ENCODE results near the gene APPL2. TPM values are rescaled to one million over a fixed set of nuclear protein-coding genes. Genes with fewer than 3 reads are reported as not detected.
"Not testable (repeated sequence)": the region's sequence is repeated elsewhere in the genome, so short reads cannot be mapped to it uniquely, and the experiment has no call there.

Gene APPL2
- total RNA-seq, 1 donor from 2014 or later = 17.7 TPM

GRCh38 chr12:105256921-105257320 lies 20.9 kb upstream of the APPL2 start:
- H3K27ac ChIP-seq (ENCODE audit: low read depth, low read length) = peak overlapping the region; percentile 97
- peak overlapping the region; percentile 24 for H3K4me3 ChIP-seq (ENCODE audit: insufficient read depth, low read depth, low read length)
- H3K9me3 ChIP-seq (ENCODE audit: insufficient read depth, low read depth, low read length) = no peaks in the 10 kb centered on the region
- H3K4me2 ChIP-seq (ENCODE audit: low read length) = peak overlapping the region; percentile 76
- H3K4me1 ChIP-seq (ENCODE audit: insufficient read depth, low read length) = peaks cover 47% of the 10 kb centered on the region
- Mint-ChIP-seq H3K4me1 (ENCODE audit: low read depth, unreplicated experiment) (peaks cover 45% of the 10 kb centered on the region), H3K36me3 (ENCODE audit: low read depth, unreplicated experiment) (no peaks in the 10 kb centered on the region), H3K9me3 (ENCODE audit: unreplicated experiment) (peaks cover 2% of the 10 kb centered on the region), H3K4me3 (ENCODE audit: unreplicated experiment) (no peak overlapping the region), H3K27me3 (ENCODE audit: low read depth, unreplicated experiment) (no peaks in the 10 kb centered on the region), H3K27ac (ENCODE audit: unreplicated experiment) (peak overlapping the region; percentile 76)
- H4K20me1 ChIP-seq (ENCODE audit: insufficient read depth, low read length) = no peaks in the 10 kb centered on the region
- H3K36me3 ChIP-seq (ENCODE audit: insufficient read depth, low read length) = no peaks in the 10 kb centered on the region
- no peak for FAIRE-seq
- H3K9ac ChIP-seq (ENCODE audit: low read length) = peak overlapping the region; percentile 72
- TF ChIP-seq CTCF (IDR thresholded peaks at IDR 0.05; ENCODE audit: insufficient read depth, low read depth, low read length) = no peak
- no peak for TF ChIP-seq EZH2 (IDR thresholded peaks at IDR 0.05; ENCODE audit: insufficient read depth, low read length)
- no peak overlapping the region for H2AFZ ChIP-seq (ENCODE audit: low read depth, low read length)
- H3K27me3 ChIP-seq (ENCODE audit: insufficient read depth, low read length) = no peaks in the 10 kb centered on the region
- H3K79me2 ChIP-seq (ENCODE audit: insufficient read depth, low read length) = no peaks in the 10 kb centered on the region
- DNase-seq (ENCODE audit: low read depth) = peak; percentile 88

- not testable (repeated sequence) for H4K20me1 ChIP-seq (ENCODE audit: insufficient read depth, low read length); H3K9me3 Mint-ChIP-seq (ENCODE audit: unreplicated experiment); H3K79me2 ChIP-seq (ENCODE audit: insufficient read depth, low read length); H3K27me3 ChIP-seq (ENCODE audit: insufficient read depth, low read length); H3K9me3 ChIP-seq (ENCODE audit: insufficient read depth, low read depth, low read length); H2AFZ ChIP-seq (ENCODE audit: low read depth, low read length); H3K36me3 ChIP-seq (ENCODE audit: insufficient read depth, low read length); FAIRE-seq; H3K36me3 Mint-ChIP-seq (ENCODE audit: low read depth, unreplicated experiment); H3K4me3 Mint-ChIP-seq (ENCODE audit: unreplicated experiment); DNase-seq (ENCODE audit: low read depth); H3K27me3 Mint-ChIP-seq (ENCODE audit: low read depth, unreplicated experiment)
- Histone ChIP-seq H3K4me3 (ENCODE audit: insufficient read depth, low read depth, low read length) (peak overlapping the region; percentile 2), H3K4me1 (ENCODE audit: insufficient read depth, low read length) (peaks cover 47% of the 10 kb centered on the region), H3K9ac (ENCODE audit: low read length) (peak overlapping the region; percentile 72), H3K27ac (ENCODE audit: low read depth, low read length) (peak overlapping the region; percentile 97), H3K4me2 (ENCODE audit: low read length) (peak overlapping the region; percentile 76)
- Mint-ChIP-seq H3K27ac (ENCODE audit: unreplicated experiment) (peak overlapping the region; percentile 78), H3K4me1 (ENCODE audit: low read depth, unreplicated experiment) (peaks cover 45% of the 10 kb centered on the region)
These were observed 20.5 kb upstream of the APPL2 start for GRCh38 chr12:105256431-105256830.

GRCh38 chr12:105256011-105256410 lies 20.0 kb upstream of the APPL2 start:
- TF ChIP-seq CTCF (IDR thresholded peaks at IDR 0.05; ENCODE audit: insufficient read depth, low read depth, low read length) = no peak
- Mint-ChIP-seq H3K9me3 (ENCODE audit: unreplicated experiment) (peaks cover 2% of the 10 kb centered on the region), H3K36me3 (ENCODE audit: low read depth, unreplicated experiment) (no peaks in the 10 kb centered on the region), H3K27me3 (ENCODE audit: low read depth, unreplicated experiment) (no peaks in the 10 kb centered on the region), H3K4me1 (ENCODE audit: low read depth, unreplicated experiment) (peaks cover 45% of the 10 kb centered on the region), H3K4me3 (ENCODE audit: unreplicated experiment) (peak overlapping the region; percentile 14), H3K27ac (ENCODE audit: unreplicated experiment) (peak overlapping the region; percentile 78)
- peak; percentile 47 for DNase-seq (ENCODE audit: low read depth)
- Histone ChIP-seq H2AFZ (ENCODE audit: low read depth, low read length) (no peak overlapping the region), H3K4me1 (ENCODE audit: insufficient read depth, low read length) (peaks cover 47% of the 10 kb centered on the region), H3K36me3 (ENCODE audit: insufficient read depth, low read length) (no peaks in the 10 kb centered on the region), H3K9me3 (ENCODE audit: insufficient read depth, low read depth, low read length) (no peaks in the 10 kb centered on the region), H3K4me2 (ENCODE audit: low read length) (peak overlapping the region; percentile 76), H3K27ac (ENCODE audit: low read depth, low read length) (peak overlapping the region; percentile 97), H3K9ac (ENCODE audit: low read length) (peak overlapping the region; percentile 72), H3K79me2 (ENCODE audit: insufficient read depth, low read length) (no peaks in the 10 kb centered on the region), H4K20me1 (ENCODE audit: insufficient read depth, low read length) (no peaks in the 10 kb centered on the region), H3K4me3 (ENCODE audit: insufficient read depth, low read depth, low read length) (peak overlapping the region; percentile 2), H3K27me3 (ENCODE audit: insufficient read depth, low read length) (no peaks in the 10 kb centered on the region)
- no peak for FAIRE-seq
